Measurements from ENCODE around the gene LTBP1. TPM values are rescaled to one million over a fixed set of nuclear protein-coding genes. Genes with fewer than 3 reads are reported as not detected.

The LTBP1 gene
- total and polyA plus RNA-seq, 9 donors: 13.5 to 117 (median 41.8) TPM

DNA sequence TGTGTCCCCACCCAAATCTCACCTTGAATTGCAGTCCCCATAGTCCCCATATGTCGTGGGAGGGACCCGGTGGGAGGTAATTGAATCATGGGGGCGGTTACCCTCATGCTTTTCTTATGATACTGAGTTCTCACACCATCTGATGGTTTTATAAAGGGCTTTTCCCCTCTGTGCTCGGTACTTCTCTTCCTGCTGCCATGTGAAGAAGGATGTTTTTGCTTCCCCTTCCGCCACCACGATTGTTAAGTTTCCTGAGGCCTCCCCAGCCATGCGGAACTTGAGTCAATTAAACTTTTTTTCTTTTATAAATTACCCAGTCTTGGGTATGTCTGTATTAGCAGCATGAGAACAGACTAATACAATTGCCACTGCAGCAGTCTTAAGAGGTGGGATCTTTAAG, 134.9 kb downstream of the LTBP1 start:
- intact Hi-C loops (cut with DNase I): no loop called here
- H3K4me3 ChIP-seq: no peak overlapping the region
- TF ChIP-seq POLR2A (IDR thresholded peaks at IDR 0.05) (no peak), EP300 (IDR thresholded peaks at IDR 0.05) (no peak)
- TF ChIP-seq, protein P1, sequence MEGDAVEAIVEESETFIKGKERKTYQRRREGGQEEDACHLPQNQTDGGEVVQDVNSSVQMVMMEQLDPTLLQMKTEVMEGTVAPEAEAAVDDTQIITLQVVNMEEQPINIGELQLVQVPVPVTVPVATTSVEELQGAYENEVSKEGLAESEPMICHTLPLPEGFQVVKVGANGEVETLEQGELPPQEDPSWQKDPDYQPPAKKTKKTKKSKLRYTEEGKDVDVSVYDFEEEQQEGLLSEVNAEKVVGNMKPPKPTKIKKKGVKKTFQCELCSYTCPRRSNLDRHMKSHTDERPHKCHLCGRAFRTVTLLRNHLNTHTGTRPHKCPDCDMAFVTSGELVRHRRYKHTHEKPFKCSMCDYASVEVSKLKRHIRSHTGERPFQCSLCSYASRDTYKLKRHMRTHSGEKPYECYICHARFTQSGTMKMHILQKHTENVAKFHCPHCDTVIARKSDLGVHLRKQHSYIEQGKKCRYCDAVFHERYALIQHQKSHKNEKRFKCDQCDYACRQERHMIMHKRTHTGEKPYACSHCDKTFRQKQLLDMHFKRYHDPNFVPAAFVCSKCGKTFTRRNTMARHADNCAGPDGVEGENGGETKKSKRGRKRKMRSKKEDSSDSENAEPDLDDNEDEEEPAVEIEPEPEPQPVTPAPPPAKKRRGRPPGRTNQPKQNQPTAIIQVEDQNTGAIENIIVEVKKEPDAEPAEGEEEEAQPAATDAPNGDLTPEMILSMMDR (IDR thresholded peaks at IDR 0.05): no peak
- DNase-seq: no peak
- H3K27me3 ChIP-seq: no peaks in the 10 kb centered on the region
- H3K36me3 ChIP-seq: no peaks in the 10 kb centered on the region
- H3K4me1 ChIP-seq (ENCODE audit: insufficient read depth): peaks cover 5% of the 10 kb centered on the region
- 77 to 92% (median 78%) methylated on average over 7 of the region's 7 CpGs for WGBS, 3 donors
- no peak overlapping the region for H3K27ac ChIP-seq
- H3K9me3 ChIP-seq: no peaks in the 10 kb centered on the region

DNA sequence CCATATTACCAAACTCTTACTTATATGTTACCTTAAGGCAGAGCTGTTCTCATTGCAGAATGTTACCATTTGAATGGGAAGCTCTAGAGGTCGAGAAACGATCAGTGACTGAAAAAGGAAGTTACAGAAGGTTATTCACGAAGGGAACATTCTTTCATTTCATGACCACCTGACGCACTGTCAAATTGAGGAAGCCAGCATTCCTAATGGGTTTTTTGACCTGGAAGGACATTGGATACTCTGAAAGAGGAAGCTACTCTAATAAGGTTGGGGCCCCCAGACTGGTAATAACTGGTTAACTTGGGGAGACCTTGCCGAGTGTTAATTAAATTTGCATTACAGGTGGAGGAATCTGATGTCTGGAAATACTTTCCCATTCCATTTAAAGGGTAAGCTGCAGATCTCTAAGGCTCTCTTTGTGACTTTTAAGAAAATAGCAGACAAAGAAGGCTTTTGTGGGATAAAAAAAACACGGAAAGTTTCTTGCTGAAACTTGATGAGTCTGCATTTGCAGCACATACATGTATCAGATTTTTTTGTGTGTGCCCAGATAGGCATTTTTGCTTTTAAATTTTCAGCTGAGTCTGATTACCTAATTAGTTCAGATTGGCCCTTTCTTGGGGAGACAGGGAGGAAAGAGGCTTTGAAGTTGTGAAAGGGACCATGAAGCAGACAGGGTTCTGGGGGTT, 137.1 kb downstream of the LTBP1 start:
- H3K9me3 ChIP-seq: no peaks in the 10 kb centered on the region
- DNase-seq: no peak
- TF ChIP-seq EP300 (IDR thresholded peaks at IDR 0.05): no peak
- TF ChIP-seq, protein P1 (IDR thresholded peaks at IDR 0.05): no peak
- no peak for TF ChIP-seq POLR2A (IDR thresholded peaks at IDR 0.05)
- WGBS, 3 donors: 85 to 86% (median 86%) methylated on average over 6 of the region's 6 CpGs
- H3K36me3 ChIP-seq: no peaks in the 10 kb centered on the region
- no peak overlapping the region for H3K27ac ChIP-seq
- no peak overlapping the region for H3K4me3 ChIP-seq
- peaks cover 5% of the 10 kb centered on the region for H3K4me1 ChIP-seq (ENCODE audit: insufficient read depth)
- intact Hi-C loops (cut with DNase I): no loop called here
- no peaks in the 10 kb centered on the region for H3K27me3 ChIP-seq

GRCh38 chr2:33084433-33084832, 137.7 kb downstream of the LTBP1 start:
- Histone ChIP-seq H3K27ac (no peak overlapping the region), H3K36me3 (no peaks in the 10 kb centered on the region), H3K4me3 (no peak overlapping the region), H3K27me3 (no peaks in the 10 kb centered on the region), H3K4me1 (ENCODE audit: insufficient read depth) (peaks cover 5% of the 10 kb centered on the region), H3K9me3 (no peaks in the 10 kb centered on the region)
- intact Hi-C loops (cut with DNase I): no loop called here
- WGBS, 3 donors: 82 to 83% (median 83%) methylated on average over 6 to 7 of the region's 7 CpGs
- no peak for DNase-seq
- TF ChIP-seq, protein P1 (IDR thresholded peaks at IDR 0.05): no peak
- TF ChIP-seq POLR2A (IDR thresholded peaks at IDR 0.05) (no peak), EP300 (IDR thresholded peaks at IDR 0.05) (no peak)

DNA sequence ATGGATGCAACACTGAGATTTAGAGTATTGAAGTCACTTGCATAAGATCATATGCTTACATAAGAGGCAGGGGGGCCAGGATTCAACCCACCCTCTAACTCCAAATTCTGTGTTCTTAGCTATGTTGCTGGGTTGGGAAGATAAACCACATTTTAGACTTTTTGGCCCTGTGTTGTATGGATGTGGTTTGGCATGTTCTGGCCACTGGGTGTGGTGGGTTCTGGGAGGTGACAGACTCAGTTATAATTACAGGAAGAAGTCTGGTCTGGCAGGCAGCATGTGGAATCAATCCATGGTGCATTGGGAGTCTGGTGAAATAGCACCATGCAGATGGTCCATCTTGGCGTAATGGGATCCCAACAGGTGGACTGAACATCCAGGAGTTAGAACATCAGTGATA, 138.9 kb downstream of the LTBP1 start:
- 92 to 100% (median 100%) methylated on average over 1 of the region's 1 CpG for WGBS, 3 donors
- H3K27ac ChIP-seq: no peak overlapping the region
- no peaks in the 10 kb centered on the region for H3K36me3 ChIP-seq
- no peaks in the 10 kb centered on the region for H3K9me3 ChIP-seq
- H3K4me1 ChIP-seq (ENCODE audit: insufficient read depth): peaks cover 5% of the 10 kb centered on the region
- intact Hi-C loops (cut with DNase I): no loop called here
- H3K4me3 ChIP-seq: no peak overlapping the region
- TF ChIP-seq EP300 (IDR thresholded peaks at IDR 0.05) (no peak), POLR2A (IDR thresholded peaks at IDR 0.05) (no peak)
- TF ChIP-seq, protein P1 (IDR thresholded peaks at IDR 0.05): no peak
- H3K27me3 ChIP-seq: no peaks in the 10 kb centered on the region
- DNase-seq: no peak

Measured in ovary (tissue), 9 donors.